WI38 (cell line): ENCODE data around the gene ZDHHC9.
A peak's percentile ranks its signal among the peaks of the same experiment; 100 is the strongest.

Experiments
- H3K4me3 ChIP-seq: 2 replicates; pipeline ENCODE4 v1.5.1; 2011; ENCODE audit warnings: low read depth, mild to moderate bottlenecking, control low read depth, low read length
- TF ChIP-seq, protein P1 (sequence below): IDR thresholded peaks from 2 replicates; pipeline ENCODE4 v1.5.1; 2012; ENCODE audit warnings: low read depth, mild to moderate bottlenecking, control low read depth, low read length

ZDHHC9 gene

DNA sequence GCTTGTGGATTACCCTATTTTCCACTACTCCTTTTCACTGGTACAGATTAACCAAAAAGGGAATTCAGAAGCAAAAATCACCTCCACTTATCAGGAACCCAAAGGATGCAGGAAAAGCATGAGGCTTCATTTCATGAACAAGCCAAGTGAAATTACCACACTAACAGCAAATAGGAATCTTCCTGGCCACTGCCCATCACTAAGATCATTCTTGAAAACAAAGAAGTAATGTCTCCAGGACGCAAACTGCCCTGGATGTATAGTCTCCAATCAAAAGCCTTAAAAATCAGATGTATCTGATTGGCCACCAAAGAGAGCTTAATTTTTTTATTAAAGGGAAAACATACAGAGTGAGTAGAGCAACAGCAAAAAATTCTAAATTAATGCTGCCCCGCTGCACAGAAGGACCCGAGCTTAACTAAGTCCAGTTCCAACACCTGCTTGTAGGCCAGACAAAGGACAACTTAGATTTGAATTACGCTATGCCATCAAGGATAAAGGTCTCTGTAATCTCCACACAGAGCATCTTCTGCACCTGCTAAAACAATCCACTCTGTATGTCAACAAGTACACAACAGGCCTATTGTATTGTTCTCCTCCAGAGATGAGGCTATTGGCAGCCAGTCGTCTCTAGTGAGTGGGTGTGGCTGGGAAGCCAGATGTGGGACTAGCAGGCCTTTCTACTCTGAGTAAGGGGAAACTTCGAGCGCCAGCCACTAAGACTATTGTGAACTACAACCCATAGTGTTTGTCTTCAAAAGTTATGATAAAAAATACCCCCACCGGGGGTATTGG lies 12.4 kb downstream of the ZDHHC9 start:
- H3K4me3 ChIP-seq, result no peak overlapping the region
- TF ChIP-seq, protein P1, sequence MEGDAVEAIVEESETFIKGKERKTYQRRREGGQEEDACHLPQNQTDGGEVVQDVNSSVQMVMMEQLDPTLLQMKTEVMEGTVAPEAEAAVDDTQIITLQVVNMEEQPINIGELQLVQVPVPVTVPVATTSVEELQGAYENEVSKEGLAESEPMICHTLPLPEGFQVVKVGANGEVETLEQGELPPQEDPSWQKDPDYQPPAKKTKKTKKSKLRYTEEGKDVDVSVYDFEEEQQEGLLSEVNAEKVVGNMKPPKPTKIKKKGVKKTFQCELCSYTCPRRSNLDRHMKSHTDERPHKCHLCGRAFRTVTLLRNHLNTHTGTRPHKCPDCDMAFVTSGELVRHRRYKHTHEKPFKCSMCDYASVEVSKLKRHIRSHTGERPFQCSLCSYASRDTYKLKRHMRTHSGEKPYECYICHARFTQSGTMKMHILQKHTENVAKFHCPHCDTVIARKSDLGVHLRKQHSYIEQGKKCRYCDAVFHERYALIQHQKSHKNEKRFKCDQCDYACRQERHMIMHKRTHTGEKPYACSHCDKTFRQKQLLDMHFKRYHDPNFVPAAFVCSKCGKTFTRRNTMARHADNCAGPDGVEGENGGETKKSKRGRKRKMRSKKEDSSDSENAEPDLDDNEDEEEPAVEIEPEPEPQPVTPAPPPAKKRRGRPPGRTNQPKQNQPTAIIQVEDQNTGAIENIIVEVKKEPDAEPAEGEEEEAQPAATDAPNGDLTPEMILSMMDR, result no peak

- TF ChIP-seq, protein P1, result no peak
Measured at GRCh38 chrX:129830494-129830893, 13.2 kb downstream of the ZDHHC9 start.

DNA sequence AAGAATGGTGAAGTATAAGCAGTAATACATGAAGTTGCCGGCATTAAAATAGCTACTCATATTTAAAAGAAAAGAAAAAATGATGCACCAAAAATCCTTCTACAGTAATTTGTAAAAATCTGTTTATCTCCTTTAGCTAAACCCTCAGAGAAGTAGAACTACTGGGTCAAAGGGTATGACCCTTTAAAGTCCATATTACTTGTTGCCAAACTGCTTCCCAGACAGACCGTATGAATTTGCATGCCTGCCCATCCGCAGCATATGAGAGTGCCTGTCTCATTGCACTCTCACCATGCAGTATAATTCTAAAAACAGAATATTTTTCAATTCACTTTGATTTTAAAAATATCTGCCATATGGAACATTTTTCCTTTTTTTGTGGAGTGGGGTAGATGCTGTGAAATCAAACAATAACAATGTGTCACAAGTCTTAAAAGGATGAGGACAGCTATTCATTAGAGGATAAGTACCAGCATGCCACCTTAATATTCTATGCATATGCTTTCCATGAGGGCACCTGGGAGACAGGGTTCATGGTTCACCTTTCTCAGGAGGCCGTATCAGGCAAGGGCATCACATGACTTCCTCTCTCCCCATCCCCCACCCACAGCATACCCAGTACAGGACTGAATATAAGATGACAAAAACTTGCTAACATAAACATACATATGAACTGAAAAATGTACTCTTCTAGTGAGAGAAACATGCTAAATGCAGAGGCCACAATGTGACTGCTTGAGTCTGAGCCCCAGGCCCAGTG lies 17.8 kb downstream of the ZDHHC9 start:
- TF ChIP-seq, protein P1, result no peak
- no peak overlapping the region for H3K4me3 ChIP-seq

More at GRCh38 chrX:129830494-129830893, 13.2 kb downstream of the ZDHHC9 start:
- H3K4me3 ChIP-seq, result no peak overlapping the region

- no peak overlapping the region for H3K4me3 ChIP-seq
- TF ChIP-seq, protein P1, result no peak
Measured at GRCh38 chrX:129824620-129825019, 19.1 kb downstream of the ZDHHC9 start.

GRCh38 chrX:129823522-129823921 lies 20.2 kb downstream of the ZDHHC9 start:
- no peak overlapping the region for H3K4me3 ChIP-seq

DNA sequence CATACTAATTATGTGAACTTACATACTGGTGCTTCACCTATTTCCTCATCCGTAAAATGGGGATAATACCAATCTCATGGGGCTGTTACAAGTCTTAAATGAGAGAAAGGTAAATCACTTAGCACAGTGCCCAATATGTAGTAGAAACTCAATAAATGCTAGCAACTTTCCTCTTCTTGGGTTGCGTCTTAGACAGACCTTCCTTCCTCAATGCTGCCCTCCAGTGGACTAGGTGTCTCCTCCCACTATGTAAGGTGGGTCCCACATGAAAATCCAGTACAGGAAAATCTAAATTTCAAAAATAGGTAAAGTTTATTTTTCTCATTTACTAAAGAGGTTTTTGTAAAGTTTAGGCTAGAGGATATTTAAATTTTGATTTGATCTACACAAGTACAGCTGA lies 20.6 kb downstream of the ZDHHC9 start:
- no peak overlapping the region for H3K4me3 ChIP-seq
- TF ChIP-seq, protein P1, result peak; percentile 48

More at GRCh38 chrX:129823522-129823921, 20.2 kb downstream of the ZDHHC9 start:
- TF ChIP-seq, protein P1, result no peak

GRCh38 chrX:129818123-129818522 lies 25.6 kb downstream of the ZDHHC9 start:
- no peak overlapping the region for H3K4me3 ChIP-seq
- TF ChIP-seq, protein P1, result no peak
